Islet of Langerhans (tissue), 1 donor: Measurements from ENCODE around the gene SLC25A30.
A peak's percentile ranks its signal among the peaks of the same experiment; 100 is the strongest.
"Not testable (repeated sequence)": the region's sequence is repeated elsewhere in the genome, so short reads cannot be mapped to it uniquely, and the experiment has no call there.

Experiments
- FAIRE-seq: peaks from one replicate; lab custom pipeline; 2011; peaks lifted over from hg19 to GRCh38; lab: Jason Lieb, UNC

Gene SLC25A30

GRCh38 chr13:45432737-45433380 lies 14.7 kb upstream of the SLC25A30 start:
- no peak for FAIRE-seq

- FAIRE-seq: not testable (repeated sequence)
Measured at GRCh38 chr13:45426056-45426841, 8.1 kb upstream of the SLC25A30 start.

- no peak for FAIRE-seq
Measured at GRCh38 chr13:45422731-45423292, 4.6 kb upstream of the SLC25A30 start.

GRCh38 chr13:45419945-45420344 lies 1.8 kb upstream of the SLC25A30 start:
- no peak for FAIRE-seq

DNA sequence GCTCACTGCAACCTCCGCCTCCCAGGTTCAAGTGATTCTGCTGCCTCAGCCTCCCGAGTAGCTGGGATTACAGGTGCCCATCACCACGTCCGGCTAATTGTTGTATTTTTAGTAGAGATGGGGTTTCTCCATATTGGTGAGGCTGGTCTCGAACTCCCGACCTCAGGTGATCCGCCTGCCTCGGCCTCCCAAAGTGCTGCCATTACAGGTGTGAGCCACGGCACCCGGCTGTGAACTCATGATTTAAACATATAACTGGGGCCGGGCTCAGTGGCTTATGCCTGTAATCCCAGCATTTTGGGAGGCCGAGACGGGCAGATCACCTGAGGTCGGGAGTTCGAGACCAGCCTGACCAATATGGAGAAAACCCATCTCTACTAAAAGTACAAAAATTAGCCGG lies 1.2 kb upstream of the SLC25A30 start:
- FAIRE-seq: not testable (repeated sequence)

DNA sequence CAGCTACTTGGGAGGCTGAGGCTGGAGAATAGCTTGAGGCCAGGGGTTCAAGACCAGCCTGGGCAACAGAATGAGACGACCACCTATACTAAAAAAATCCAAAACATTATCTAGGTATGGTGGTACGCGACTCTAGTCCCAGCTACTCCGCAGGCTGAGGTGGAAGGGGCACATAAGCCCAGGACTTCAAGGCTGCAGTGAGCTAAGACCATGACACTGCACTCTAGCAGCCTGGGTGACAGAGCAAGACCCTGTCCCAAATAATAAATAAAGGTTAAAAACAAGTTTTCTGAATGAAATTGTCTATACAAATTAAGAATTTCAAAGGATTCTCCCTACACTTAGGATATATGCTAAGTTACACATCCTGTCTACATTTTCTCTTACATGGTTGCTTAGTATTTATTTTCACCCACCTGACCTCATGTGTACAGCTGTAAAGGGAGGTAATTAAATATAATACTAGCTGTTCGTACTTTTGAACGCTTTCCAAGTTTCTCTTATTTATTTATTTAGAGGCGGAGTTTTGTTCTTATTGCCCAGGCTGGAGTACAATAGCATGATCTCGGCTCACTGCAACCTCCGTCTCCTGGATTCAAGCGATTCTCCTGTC lies 1.6 kb downstream of the SLC25A30 start:
- no peak for FAIRE-seq

- no peak for FAIRE-seq
Measured at GRCh38 chr13:45415112-45415511, 3.1 kb downstream of the SLC25A30 start.

- FAIRE-seq: no peak
Measured at GRCh38 chr13:45413826-45414307, 4.3 kb downstream of the SLC25A30 start.

DNA sequence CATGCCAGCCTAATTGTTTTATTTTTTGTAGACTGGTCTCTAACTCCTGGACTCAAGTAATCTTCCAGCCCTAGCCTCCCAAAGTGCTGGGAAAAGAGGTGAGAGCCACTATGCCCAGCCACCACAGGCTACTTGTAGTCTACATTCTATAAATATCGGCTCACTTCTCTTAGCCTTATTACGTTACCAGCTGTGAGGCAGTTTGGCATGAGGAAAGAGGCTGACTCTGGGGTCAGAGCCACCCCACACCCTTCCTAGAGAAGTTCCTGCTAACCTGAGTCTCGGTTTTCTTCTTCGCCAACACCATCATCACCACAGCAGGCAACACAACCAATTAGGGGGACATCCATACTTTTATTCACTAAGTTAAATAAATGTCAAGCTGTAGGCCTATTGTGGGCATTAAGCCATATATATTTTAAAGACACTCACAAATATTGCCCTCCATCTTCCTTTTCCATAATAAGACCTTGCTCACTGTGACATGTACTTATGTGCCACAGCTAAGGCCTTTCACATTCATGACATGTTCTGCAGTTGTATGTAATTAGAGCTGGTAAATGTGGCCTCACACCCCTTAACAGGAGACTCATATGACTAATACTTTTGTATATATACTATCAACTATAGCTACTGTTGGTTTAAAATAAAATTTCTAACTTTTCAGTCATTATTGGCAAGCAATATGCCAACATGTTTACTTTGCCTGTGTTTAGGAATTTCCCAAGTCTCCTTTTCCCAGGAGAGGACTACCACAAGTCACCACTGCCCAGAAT lies 5.7 kb downstream of the SLC25A30 start:
- no peak for FAIRE-seq

- no peak for FAIRE-seq
Measured at GRCh38 chr13:45411631-45412030, 6.5 kb downstream of the SLC25A30 start.

- FAIRE-seq: no peak
Measured at GRCh38 chr13:45411221-45411620, 7.0 kb downstream of the SLC25A30 start.

GRCh38 chr13:45410466-45410865 lies 7.7 kb downstream of the SLC25A30 start:
- FAIRE-seq: no peak

- no peak for FAIRE-seq
Measured at GRCh38 chr13:45410001-45410400, 8.2 kb downstream of the SLC25A30 start.

GRCh38 chr13:45406421-45406820 lies 11.8 kb downstream of the SLC25A30 start:
- no peak for FAIRE-seq

DNA sequence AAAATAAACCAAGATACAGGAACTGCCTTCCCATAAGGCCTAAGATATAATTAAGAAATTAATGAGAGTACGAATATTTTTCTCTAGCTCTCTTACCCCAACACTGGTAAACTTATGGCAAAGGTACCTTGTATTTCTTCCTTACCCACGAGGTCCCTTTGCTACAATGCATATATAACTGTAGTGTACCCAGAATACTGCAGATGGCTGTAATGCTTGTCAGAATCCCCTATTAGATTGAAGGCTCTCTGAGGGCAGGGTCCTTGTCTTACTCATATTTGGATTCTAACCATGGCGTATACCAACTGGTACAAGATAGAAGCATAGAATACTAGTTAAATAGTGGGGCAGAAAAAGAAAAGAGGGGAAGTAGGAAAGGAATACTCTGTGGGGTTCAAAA lies 15.1 kb downstream of the SLC25A30 start:
- no peak for FAIRE-seq

DNA sequence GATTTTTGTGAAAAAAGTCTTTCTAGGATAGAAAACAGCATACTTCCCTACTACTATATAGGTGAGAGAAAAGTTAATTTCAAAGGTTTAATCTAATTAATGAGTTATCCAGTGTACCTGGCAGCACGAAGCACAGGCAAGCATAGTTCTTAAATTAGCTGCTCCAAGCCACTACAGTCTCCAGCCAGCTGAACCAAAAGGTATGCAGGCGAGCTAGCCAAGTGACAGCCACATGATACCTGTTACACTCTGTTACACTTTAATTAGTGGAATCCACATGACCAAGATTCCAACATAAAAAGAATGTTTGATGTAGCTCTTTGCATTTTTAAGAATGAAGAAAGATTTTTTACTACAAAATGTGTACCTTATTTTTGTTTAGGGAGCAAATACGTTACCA lies 15.5 kb downstream of the SLC25A30 start:
- FAIRE-seq: no peak

DNA sequence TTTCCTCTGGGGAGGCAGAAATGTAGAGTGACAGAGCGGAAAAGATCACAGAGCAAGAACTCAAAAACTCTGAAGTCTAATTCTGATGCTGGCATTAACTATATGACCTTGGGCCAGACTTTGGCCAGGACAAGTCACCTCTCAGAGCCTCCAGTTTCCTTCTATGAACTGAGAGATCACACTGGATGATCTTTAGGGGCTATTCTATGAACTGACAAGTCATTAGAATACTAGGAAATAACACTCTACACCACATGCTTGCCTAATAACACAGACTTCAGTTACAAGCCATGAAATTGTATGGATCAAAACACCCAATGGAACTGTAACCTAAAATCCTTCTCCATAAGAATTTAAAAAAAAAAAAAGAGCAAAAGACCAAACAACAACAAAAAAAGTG lies 16.9 kb downstream of the SLC25A30 start:
- FAIRE-seq: no peak

DNA sequence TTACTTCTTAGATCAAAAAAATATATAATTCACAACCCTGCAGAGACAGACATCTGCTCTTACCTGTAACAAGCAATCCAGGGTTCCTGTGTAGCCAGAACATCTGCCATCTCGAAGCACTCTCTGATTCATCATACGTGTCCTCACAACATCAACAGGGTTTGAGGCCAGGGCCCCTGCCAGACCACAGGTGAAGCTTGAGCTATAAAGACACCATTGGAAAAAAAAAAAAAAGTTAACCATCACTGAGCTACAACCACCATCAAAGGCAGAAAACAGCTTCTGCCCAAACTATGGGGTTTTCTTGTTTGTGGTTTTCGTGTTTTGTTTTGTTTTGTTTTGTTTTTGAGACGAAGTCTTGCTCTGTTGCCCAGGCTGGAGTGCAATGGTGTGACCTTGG lies 19.3 kb downstream of the SLC25A30 start:
- FAIRE-seq: no peak

DNA sequence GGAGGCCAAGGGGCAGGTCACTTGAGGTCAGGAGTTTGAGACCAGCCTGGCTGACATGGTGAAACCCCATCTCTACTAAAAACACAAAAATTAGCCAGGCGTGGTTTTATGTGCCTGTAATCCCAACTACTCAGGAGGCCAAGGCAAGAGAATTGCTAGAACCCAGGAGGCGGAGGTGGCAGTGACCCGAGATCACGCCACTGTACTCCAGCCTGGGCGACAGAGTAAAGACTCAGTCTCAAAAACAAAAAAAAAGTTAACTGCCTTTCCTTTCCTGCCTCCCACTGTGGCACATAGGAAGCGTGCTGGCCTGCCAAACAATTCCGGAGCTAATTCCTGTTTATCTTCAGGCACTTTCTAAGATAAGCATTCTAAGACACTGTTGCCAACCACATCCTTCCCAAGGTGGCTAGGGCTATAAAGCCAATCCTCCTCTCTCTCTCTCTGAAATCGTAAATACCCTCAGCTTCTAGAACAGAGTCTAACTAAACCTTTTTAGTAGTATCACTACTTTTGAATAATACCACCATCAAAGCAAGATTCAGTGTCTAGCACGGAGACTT lies 21.6 kb downstream of the SLC25A30 start:
- FAIRE-seq: no peak

DNA sequence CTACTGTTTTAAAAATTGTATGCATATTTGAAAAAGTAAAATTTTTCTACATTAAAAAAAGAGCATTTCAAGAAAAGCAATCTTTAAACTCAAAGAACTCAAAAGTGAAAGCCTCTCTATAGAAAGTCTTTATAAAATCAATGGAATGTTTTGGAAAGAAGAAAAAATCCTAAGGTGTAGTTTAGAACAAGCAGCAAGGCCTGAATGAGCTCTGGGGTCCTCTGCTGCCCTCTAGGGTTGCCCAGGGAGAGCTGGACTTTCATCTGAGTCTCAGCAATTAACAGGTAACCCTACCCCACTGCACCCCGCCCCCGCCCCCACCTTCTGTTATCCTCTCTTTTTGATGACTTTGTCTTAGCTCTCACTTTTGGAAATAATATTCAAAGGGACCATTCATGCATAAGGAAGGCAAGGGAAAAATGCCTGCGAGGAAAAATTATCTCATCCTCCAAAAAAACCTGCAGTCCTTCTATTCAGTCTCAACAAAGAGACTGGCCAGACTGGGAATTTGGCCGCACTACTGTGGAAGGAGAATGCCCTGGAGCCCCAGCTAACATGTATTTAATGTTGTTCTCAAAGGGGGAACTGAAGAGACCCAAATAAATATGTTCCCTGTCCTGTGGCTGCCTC lies 24.1 kb downstream of the SLC25A30 start:
- FAIRE-seq: peak; percentile 74

- FAIRE-seq: no peak
Measured at GRCh38 chr13:45392811-45393210, 25.4 kb downstream of the SLC25A30 start.
